ENCODE results near the gene FAM124A.
"Not testable (repeated sequence)": the region's sequence is repeated elsewhere in the genome, so short reads cannot be mapped to it uniquely, and the experiment has no call there.

DNA sequence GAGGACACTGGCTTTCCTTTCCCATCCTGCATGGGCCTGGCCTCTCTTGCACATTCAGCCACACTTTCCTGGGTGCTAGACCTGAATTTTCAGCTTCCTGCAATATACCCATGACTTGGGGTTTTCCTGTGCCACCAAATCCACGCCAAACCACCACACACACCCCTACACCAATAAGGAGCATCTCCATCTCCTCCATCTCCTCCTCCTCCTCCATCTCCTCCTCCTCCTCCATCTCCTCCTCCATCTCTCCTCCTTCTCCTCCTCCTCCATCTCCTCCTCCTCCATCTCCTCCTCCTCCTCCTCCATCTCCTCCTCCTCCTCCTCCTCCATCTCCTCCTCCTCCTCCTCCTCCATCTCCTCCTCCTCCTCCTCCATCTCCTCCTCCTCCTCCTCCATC lies 66.1 kb downstream of the FAM124A start:
- TF ChIP-seq, protein P1, sequence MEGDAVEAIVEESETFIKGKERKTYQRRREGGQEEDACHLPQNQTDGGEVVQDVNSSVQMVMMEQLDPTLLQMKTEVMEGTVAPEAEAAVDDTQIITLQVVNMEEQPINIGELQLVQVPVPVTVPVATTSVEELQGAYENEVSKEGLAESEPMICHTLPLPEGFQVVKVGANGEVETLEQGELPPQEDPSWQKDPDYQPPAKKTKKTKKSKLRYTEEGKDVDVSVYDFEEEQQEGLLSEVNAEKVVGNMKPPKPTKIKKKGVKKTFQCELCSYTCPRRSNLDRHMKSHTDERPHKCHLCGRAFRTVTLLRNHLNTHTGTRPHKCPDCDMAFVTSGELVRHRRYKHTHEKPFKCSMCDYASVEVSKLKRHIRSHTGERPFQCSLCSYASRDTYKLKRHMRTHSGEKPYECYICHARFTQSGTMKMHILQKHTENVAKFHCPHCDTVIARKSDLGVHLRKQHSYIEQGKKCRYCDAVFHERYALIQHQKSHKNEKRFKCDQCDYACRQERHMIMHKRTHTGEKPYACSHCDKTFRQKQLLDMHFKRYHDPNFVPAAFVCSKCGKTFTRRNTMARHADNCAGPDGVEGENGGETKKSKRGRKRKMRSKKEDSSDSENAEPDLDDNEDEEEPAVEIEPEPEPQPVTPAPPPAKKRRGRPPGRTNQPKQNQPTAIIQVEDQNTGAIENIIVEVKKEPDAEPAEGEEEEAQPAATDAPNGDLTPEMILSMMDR (IDR thresholded peaks at IDR 0.05 in 8 of 11, conservative IDR thresholded peaks at IDR 0.05 in 3 of 11) = not testable (repeated sequence)
- TF ChIP-seq POLR2AphosphoS5 (IDR thresholded peaks at IDR 0.05) = not testable (repeated sequence)
